ENCODE measurements around the gene SAP30BP.

The SAP30BP gene

GRCh38 chr17:75639771-75640555 is 27.2 kb upstream of the SAP30BP start:
- Mint-ChIP-seq H3K4me3 (no peak overlapping the region), H3K9me3 (no peaks in the 10 kb centered on the region), H3K36me3 (peaks cover 13% of the 10 kb centered on the region), H3K27ac (no peak overlapping the region), H3K27me3 (no peaks in the 10 kb centered on the region), H3K4me1 (no peaks in the 10 kb centered on the region)
- ATAC-seq, result no peak

GRCh38 chr17:75640556-75641119 is 26.5 kb upstream of the SAP30BP start:
- Mint-ChIP-seq H3K27me3 (no peaks in the 10 kb centered on the region), H3K27ac (no peak overlapping the region)

GRCh38 chr17:75641343-75641742 is 25.8 kb upstream of the SAP30BP start:
- Mint-ChIP-seq H3K27ac (no peak overlapping the region), H3K4me3 (no peak overlapping the region), H3K27me3 (no peaks in the 10 kb centered on the region), H3K36me3 (peaks cover 8% of the 10 kb centered on the region), H3K9me3 (no peaks in the 10 kb centered on the region), H3K4me1 (peaks cover 8% of the 10 kb centered on the region)
- ATAC-seq, result no peak

More at GRCh38 chr17:75640556-75641119, 26.5 kb upstream of the SAP30BP start:
- Mint-ChIP-seq H3K9me3 (no peaks in the 10 kb centered on the region), H3K4me1 (peaks cover under 1% of the 10 kb centered on the region), H3K4me3 (no peak overlapping the region), H3K36me3 (peaks cover 13% of the 10 kb centered on the region)
- ATAC-seq, result no peak

GRCh38 chr17:75642182-75642783 is 24.9 kb upstream of the SAP30BP start:
- Mint-ChIP-seq H3K4me1 (peaks cover 13% of the 10 kb centered on the region), H3K27me3 (no peaks in the 10 kb centered on the region), H3K4me3 (no peak overlapping the region), H3K36me3 (peaks cover 8% of the 10 kb centered on the region), H3K9me3 (no peaks in the 10 kb centered on the region), H3K27ac (no peak overlapping the region)
- ATAC-seq, result no peak

DNA sequence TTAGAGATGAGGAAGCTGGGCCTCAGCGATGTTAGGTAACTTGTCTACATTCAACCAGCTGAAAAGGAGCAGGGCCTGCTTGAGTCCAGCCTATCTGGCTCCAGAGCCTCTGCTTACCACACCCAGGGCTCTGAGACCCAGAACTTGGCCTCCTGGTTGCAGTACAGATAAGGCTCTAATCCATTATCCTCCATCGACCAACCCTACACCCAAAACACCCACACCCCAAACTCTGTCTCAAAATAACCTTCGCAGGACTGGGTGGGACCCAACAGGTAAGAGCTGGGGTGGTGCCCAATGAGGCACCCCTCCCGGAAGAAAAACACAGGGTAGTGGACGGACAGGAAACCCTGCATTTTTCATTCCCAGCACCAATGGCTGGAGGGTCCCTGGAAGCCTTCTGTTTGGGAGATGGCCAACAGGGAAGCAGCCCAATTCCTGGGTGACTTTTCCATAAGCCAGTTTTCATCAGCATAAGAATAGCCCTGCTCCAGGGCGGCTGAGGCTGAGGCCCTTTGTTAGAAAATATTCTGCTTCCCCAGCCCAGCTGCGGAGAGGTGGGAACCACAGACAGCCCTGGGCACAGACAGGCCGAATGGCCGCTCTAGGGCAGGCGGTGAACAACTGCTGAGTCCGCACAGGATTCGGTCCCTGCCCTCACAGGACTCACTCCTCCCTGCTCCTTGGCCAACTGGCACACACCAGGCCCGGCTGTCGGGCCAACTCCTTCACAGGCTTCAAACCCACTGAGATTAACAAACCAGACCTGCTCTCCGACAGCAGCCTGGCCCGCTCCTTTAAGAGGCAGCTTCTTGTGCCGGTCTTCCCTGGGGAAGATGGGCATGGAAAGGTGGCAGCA is 24.1 kb upstream of the SAP30BP start:
- no peak for ATAC-seq
- Mint-ChIP-seq H3K4me3 (no peak overlapping the region), H3K9me3 (no peaks in the 10 kb centered on the region), H3K27ac (no peak overlapping the region), H3K4me1 (peaks cover 13% of the 10 kb centered on the region), H3K36me3 (peaks cover 15% of the 10 kb centered on the region), H3K27me3 (no peaks in the 10 kb centered on the region)

DNA sequence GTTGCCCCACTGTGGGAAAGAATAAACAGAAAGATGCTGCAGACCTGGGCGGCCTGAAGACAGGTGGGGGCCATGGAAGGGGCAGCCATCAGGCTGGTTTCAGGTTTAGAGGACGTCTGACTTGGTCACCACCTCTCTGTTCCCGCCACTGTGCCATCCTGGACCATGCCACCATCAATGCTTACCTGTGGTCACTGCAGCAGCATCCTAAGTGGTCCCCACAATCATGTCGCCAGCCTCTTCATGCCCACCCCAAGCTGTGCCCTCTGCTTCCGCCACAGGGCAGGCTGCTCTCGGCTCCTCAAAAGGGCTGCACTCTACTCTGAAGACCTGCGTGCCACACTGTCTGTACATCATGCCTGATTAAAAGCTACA is 23.5 kb upstream of the SAP30BP start:
- ATAC-seq, result no peak
- no peaks in the 10 kb centered on the region for H3K27me3 Mint-ChIP-seq
- no peak overlapping the region for H3K4me3 Mint-ChIP-seq
- peaks cover 21% of the 10 kb centered on the region for H3K36me3 Mint-ChIP-seq
- peaks cover 13% of the 10 kb centered on the region for H3K4me1 Mint-ChIP-seq
- H3K27ac Mint-ChIP-seq, result no peak overlapping the region
- H3K9me3 Mint-ChIP-seq, result no peaks in the 10 kb centered on the region

DNA sequence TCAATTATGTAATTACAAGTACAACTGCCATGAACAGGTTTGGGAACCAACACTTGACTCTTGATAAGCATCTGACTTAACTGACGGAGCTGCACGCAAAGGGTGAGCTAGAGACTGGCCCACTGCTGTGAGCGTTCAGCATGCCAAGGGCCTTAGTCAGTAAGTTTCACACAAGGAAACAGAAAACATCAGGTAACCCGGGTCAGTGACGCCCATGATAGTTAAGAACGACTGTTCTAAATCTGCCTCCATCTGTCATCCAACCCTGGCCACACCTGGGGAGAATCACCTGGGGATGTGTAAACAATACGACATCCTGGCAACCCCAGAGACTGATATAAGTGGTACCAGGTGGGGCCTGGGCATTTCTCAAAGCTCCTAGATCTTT is 21.6 kb upstream of the SAP30BP start:
- Mint-ChIP-seq H3K27me3 (no peaks in the 10 kb centered on the region), H3K9me3 (no peaks in the 10 kb centered on the region), H3K27ac (peak overlapping the region; percentile 81), H3K36me3 (peaks cover 38% of the 10 kb centered on the region), H3K4me1 (peaks cover 13% of the 10 kb centered on the region), H3K4me3 (no peak overlapping the region)
- no peak for ATAC-seq

DNA sequence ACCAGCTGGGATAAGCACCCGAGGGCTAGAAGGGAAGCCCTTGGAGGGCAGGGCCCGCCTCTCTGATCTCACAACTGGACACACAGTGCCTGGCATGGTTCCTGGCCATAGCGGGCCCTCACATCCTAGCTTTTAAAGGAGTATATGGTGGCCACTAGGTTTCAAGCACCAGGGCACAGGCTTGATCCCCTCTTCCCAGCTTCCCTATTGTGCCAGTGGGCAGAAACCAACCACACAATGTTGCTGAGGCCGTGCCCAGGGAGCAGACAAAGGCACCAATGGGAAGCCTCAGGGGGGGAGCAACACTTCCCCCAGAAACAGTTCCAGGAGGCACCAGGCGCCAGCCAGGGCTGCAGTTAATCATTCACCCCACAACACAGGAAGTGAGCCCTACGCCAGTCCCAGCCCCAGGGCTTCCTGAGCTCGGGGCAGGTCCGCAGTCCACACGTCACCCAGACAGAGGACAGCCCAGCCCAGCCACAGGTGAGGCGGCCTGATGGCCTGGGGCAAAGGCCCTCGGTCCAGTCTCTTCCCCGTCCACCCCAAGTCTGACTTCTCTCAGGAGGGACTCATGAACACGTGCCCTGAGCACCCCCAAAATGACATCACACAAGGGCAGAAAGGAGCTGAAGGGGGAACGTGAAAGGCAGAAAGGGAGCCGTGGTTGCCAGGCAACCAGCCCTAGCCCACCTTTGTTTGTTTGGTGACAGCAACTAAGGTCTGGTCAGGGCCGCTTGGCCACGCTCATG is 21.1 kb upstream of the SAP30BP start:
- peaks cover 44% of the 10 kb centered on the region for H3K36me3 Mint-ChIP-seq

DNA sequence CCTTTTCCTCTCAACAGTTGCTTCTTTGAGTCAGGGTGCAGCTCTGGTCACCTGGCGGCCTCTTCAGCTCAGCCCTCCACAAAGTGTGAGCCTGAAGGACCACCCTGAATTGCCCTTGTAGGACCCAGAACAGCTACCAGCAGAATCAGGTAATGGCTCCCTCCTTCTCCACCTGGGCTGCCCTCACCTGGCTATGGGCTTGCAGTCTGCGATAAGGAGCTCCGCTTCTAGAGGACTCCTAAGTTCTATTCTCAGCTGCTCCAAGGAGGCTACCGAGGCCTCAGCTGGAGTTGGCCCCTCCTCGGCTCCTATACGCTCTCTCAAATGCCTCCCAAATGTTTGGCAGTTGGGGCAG is 20.5 kb upstream of the SAP30BP start:
- no peak for ATAC-seq
- Mint-ChIP-seq H3K9me3 (no peaks in the 10 kb centered on the region), H3K36me3 (peaks cover 49% of the 10 kb centered on the region), H3K27ac (peak overlapping the region; percentile 81), H3K4me1 (peaks cover 13% of the 10 kb centered on the region), H3K4me3 (no peak overlapping the region), H3K27me3 (no peaks in the 10 kb centered on the region)

More for the DNA sequence above, 21.1 kb upstream of the SAP30BP start:
- H3K4me3 Mint-ChIP-seq, result no peak overlapping the region
- H3K27me3 Mint-ChIP-seq, result no peaks in the 10 kb centered on the region
- no peaks in the 10 kb centered on the region for H3K9me3 Mint-ChIP-seq
- H3K27ac Mint-ChIP-seq, result peak overlapping the region; percentile 81
- peaks cover 13% of the 10 kb centered on the region for H3K4me1 Mint-ChIP-seq
- peak; percentile 91 for ATAC-seq

- peaks cover 50% of the 10 kb centered on the region for H3K36me3 Mint-ChIP-seq
- H3K9me3 Mint-ChIP-seq, result no peaks in the 10 kb centered on the region
- H3K27ac Mint-ChIP-seq, result peak overlapping the region; percentile 81
Measured at GRCh38 chr17:75647061-75647460, 20.1 kb upstream of the SAP30BP start.

GRCh38 chr17:75647921-75648320 is 19.2 kb upstream of the SAP30BP start:
- Mint-ChIP-seq H3K4me1 (peaks cover 18% of the 10 kb centered on the region), H3K27ac (no peak overlapping the region), H3K9me3 (no peaks in the 10 kb centered on the region), H3K27me3 (no peaks in the 10 kb centered on the region), H3K4me3 (no peak overlapping the region), H3K36me3 (peaks cover 54% of the 10 kb centered on the region)
- ATAC-seq, result no peak

More at GRCh38 chr17:75647061-75647460, 20.1 kb upstream of the SAP30BP start:
- peaks cover 13% of the 10 kb centered on the region for H3K4me1 Mint-ChIP-seq
- no peak overlapping the region for H3K4me3 Mint-ChIP-seq
- no peak for ATAC-seq
- no peaks in the 10 kb centered on the region for H3K27me3 Mint-ChIP-seq

- Mint-ChIP-seq H3K36me3 (peaks cover 58% of the 10 kb centered on the region), H3K9me3 (no peaks in the 10 kb centered on the region), H3K4me1 (peaks cover 25% of the 10 kb centered on the region), H3K27me3 (no peaks in the 10 kb centered on the region), H3K27ac (no peak overlapping the region), H3K4me3 (no peak overlapping the region)
- ATAC-seq, result no peak
Measured at GRCh38 chr17:75649687-75650086, 17.5 kb upstream of the SAP30BP start.

DNA sequence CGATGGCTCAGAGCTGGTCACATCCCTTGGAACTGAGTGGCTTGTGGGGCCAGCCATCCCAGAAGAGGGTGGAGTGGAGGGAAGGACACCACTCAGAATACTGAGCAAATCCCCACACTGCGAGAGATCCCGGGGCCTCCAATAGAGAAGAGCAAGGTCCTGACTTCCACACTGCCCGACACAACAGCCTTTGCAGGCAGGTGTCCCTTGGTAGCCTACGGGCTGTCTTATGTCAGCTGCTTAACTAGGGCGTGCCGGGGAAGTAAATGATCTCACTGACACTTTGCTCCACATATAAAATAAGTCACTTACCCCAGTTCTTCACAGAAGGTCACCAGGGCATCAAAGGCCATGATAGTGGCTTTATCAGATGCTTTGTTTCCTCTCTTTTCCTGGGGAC is 16.3 kb upstream of the SAP30BP start:
- no peak overlapping the region for H3K27ac Mint-ChIP-seq
- H3K9me3 Mint-ChIP-seq, result no peaks in the 10 kb centered on the region
- no peaks in the 10 kb centered on the region for H3K27me3 Mint-ChIP-seq
- ATAC-seq, result no peak
- H3K36me3 Mint-ChIP-seq, result peaks cover 58% of the 10 kb centered on the region
- H3K4me1 Mint-ChIP-seq, result peaks cover 22% of the 10 kb centered on the region
- no peak overlapping the region for H3K4me3 Mint-ChIP-seq

DNA sequence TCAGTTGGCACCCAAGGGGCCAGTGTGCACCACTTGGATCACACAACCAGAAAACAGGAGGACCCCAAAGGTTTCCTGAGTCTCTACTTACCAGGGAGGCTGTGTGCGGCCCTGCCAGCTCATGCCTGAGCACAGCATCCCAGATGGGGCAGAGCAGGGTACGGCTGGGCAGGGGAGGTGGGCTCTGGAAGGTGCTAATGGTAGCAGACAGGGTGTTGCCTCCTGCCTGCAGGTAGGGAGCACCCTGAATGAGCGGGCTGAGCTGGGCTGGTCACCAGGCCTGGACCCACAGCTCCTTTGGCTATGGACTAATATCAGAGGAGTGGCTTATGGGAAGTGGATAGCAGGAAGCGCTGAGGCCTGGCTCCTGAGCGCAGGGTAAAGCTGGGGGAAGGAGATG is 14.8 kb upstream of the SAP30BP start:
- Mint-ChIP-seq H3K4me3 (no peak overlapping the region), H3K4me1 (peaks cover 12% of the 10 kb centered on the region), H3K27me3 (no peaks in the 10 kb centered on the region), H3K27ac (peak overlapping the region; percentile 70), H3K36me3 (peaks cover 64% of the 10 kb centered on the region), H3K9me3 (no peaks in the 10 kb centered on the region)
- ATAC-seq, result no peak

All from stimulated activated memory B cell treated with anti-CD40 and anti-IgM and Interleukin-4, amounts not matched to agents 10 μg/mL and 1 μg/mL and 100 μg/mL, for 72 hours (primary cell).